WI38 (cell line): Measurements from ENCODE around the gene TMPRSS12.

ENCODE experiments used
- H3K4me3 ChIP-seq: 2 replicates; pipeline ENCODE4 v1.5.1; 2011; ENCODE audit warnings: low read depth, mild to moderate bottlenecking, control low read depth, low read length
- CTCF ChIP-seq: IDR thresholded peaks from 2 replicates; pipeline ENCODE4 v1.5.1; 2012; ENCODE audit warnings: low read depth, mild to moderate bottlenecking, control low read depth, low read length

Gene TMPRSS12

GRCh38 chr12:50936821-50937530, 94.2 kb downstream of the TMPRSS12 start:
- no peak overlapping the region for H3K4me3 ChIP-seq
- TF ChIP-seq CTCF: no peak
